Measurements from ENCODE around the gene DSE.

The DSE gene

GRCh38 chr6:116482780-116483179, 112.0 kb downstream of the DSE start:
- DNase-seq (ENCODE audit: low read depth) = no peak

DNA sequence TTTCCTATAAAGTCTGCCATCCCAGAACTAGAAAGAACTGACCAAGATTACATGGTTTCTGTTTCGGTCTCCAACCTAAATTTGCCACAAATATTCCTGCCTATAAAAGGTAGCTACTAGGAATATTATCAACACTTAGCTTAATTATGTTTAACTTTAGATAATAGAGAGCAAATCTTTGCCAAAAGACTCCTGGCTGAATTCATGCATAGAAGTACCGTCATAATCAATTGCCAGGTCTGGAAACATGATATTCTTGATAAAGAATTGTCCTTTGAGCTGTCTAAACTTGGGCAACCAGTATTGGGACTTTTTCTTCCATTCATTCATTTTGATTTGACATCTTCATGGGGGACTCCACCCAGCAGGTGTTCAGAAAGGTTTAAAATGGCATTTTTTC, 112.9 kb downstream of the DSE start:
- DNase-seq (ENCODE audit: low read depth) = no peak

- no peak for DNase-seq (ENCODE audit: low read depth)
Observed at GRCh38 chr6:116485559-116486184, 114.9 kb downstream of the DSE start.

DNA sequence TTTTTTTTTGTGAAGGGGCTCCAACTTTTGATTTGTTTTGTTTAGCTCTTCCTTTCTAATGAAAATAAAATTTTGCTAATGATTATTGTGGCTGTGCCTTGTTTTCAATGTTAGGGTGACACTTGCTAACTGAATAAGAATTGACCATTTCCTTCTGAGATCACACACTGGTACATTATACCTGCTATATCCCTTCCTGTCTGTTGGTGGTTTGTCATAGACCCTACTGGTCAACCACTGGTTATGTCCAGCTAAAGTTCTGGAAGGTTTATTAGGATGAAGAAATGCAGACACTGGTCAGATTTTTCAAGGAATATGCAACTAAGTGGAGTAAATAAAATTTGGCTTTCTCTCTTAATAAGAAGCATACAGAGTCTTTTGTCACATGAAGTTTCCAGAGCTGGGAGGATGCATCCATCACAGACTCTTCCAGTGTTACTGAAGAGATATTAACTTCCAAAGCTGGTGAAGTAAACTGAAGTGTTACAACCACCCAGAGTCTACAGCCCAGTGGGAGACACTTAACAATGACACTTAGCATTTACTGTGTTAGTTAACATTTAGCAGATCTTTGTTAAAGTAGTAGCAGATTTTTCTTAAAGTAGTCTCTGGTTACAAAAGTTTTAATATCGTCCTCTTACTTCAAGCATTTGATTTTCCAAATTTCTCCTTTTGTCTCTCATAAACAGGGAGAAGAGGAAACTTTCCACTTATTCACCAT, 121.0 kb downstream of the DSE start:
- no peak for DNase-seq (ENCODE audit: low read depth)

DNA sequence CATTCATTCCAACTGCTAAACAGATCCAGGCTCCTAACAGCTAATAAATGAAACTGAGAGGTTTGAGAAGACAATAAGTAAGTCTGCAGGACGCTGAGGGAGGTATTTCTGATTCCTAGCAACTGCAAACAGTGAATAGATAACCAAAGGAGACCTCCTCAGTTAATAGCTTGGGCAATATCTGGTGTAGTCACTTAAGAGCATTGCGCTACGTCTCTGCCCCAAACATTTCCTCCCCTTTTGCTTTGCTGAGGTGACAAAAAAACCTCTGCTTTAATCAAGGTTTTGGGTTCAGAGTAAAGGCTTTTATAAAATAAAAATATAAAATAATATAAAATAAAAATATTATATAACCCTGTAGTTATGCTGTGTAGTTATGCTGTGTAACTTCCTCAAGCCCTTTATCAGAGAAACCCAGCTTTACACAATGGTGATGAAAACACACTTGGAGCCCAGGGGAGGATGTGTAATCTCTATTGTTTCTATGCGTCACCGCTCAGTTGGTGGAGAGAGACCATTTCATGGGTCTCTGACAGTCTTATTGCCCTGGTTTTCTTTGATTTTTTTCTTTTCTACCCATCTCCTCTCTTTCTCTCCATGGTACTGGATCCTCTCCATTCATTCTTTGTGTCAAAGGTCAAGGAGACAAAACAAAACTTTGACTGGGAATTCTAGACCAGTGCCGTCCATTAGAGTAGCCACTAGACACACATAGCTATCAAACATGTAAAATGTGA, 121.8 kb downstream of the DSE start:
- no peak for DNase-seq (ENCODE audit: low read depth)
